LNCAP (cell line): ENCODE measurements around the gene KCTD4.

ENCODE experiments used
- CTCF ChIP-seq: fragments of 450-650 bp; IDR thresholded peaks from 2 replicates; pipeline ENCODE4 v1.5.1; 2017; ENCODE audit warnings: mild to moderate bottlenecking

The KCTD4 gene

GRCh38 chr13:45232591-45232990 lies 31.7 kb upstream of the KCTD4 start:
- no peak for TF ChIP-seq CTCF

- no peak for TF ChIP-seq CTCF
These were observed 30.9 kb upstream of the KCTD4 start for GRCh38 chr13:45231722-45232121.

- no peak for TF ChIP-seq CTCF
These were observed 30.5 kb upstream of the KCTD4 start for GRCh38 chr13:45231305-45231704.

- TF ChIP-seq CTCF: no peak
These were observed 28.3 kb upstream of the KCTD4 start for GRCh38 chr13:45229172-45229571.

- no peak for TF ChIP-seq CTCF
These were observed 27.2 kb upstream of the KCTD4 start for GRCh38 chr13:45228002-45228401.

- no peak for TF ChIP-seq CTCF
These were observed 25.2 kb upstream of the KCTD4 start for GRCh38 chr13:45226024-45226423.

GRCh38 chr13:45225370-45225769 lies 24.5 kb upstream of the KCTD4 start:
- TF ChIP-seq CTCF: no peak

GRCh38 chr13:45224176-45224575 lies 23.3 kb upstream of the KCTD4 start:
- no peak for TF ChIP-seq CTCF
